ENCODE measurements around the gene GPR84. TPM values are rescaled to one million over a fixed set of nuclear protein-coding genes. Genes with fewer than 3 reads are reported as not detected.

The GPR84 gene
- total RNA-seq (under 1 TPM in 1 of 4 donors, not detected in 3; 0.54 TPM), polyA plus RNA-seq (under 1 TPM; 0.60 to 0.92 (median 0.69) TPM)

DNA sequence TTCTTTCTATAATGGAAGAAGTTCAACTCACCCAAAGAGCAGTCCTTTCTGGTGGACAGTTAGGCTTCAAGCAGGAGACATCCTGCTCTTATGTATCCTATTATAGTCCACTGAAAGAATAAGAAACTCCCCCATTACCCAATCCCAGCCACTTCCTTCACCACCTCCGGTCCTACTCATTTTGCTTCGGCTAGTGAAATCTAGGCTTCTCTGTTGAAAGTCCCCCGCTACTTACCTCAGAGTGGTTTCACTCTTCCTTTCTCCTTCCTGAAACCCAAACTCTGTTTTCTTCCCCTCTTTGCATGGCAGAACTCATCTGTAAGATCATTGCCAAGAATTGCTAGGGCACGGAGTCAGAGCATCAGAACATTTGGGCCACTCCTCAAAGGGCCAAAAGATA, at the start of gene GPR84:
TSS of gene GPR84 (minus strand) at position 74 of the 400 bp plus-strand sequence. CDS start 635 bp downstream, outside the sequence.
- Histone ChIP-seq H3K9me3 (no peaks in the 10 kb centered on the region), H3K27ac (no peak within 1 kb of the TSS), H3K27me3 (no peaks in the 10 kb centered on the region), H3K36me3 (no peaks in the 10 kb centered on the region), H3K4me3 (no peak within 1 kb of the TSS), H3K4me1 (peaks cover 0 to 33% (median 28%) of the 10 kb centered on the region in 4 donors)
- DNase-seq, result no peak
- 43 to 71% methylated on average over 4 of the region's 4 CpGs for whole genome bisulfite sequencing, 2 donors
- TF ChIP-seq EP300 (IDR thresholded peaks at IDR 0.05) (no peak), POLR2A (IDR thresholded peaks at IDR 0.05) (no peak), POLR2AphosphoS5 (IDR thresholded peaks at IDR 0.05) (no peak)
- TF ChIP-seq, protein P1, sequence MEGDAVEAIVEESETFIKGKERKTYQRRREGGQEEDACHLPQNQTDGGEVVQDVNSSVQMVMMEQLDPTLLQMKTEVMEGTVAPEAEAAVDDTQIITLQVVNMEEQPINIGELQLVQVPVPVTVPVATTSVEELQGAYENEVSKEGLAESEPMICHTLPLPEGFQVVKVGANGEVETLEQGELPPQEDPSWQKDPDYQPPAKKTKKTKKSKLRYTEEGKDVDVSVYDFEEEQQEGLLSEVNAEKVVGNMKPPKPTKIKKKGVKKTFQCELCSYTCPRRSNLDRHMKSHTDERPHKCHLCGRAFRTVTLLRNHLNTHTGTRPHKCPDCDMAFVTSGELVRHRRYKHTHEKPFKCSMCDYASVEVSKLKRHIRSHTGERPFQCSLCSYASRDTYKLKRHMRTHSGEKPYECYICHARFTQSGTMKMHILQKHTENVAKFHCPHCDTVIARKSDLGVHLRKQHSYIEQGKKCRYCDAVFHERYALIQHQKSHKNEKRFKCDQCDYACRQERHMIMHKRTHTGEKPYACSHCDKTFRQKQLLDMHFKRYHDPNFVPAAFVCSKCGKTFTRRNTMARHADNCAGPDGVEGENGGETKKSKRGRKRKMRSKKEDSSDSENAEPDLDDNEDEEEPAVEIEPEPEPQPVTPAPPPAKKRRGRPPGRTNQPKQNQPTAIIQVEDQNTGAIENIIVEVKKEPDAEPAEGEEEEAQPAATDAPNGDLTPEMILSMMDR (IDR thresholded peaks at IDR 0.05), result no peak
- intact Hi-C loops (cut with DNase I), result loop anchor here (5.0 kb wide), 1 partner anchor 147 kb away; no protein-coding TSS in a partner anchor

DNA sequence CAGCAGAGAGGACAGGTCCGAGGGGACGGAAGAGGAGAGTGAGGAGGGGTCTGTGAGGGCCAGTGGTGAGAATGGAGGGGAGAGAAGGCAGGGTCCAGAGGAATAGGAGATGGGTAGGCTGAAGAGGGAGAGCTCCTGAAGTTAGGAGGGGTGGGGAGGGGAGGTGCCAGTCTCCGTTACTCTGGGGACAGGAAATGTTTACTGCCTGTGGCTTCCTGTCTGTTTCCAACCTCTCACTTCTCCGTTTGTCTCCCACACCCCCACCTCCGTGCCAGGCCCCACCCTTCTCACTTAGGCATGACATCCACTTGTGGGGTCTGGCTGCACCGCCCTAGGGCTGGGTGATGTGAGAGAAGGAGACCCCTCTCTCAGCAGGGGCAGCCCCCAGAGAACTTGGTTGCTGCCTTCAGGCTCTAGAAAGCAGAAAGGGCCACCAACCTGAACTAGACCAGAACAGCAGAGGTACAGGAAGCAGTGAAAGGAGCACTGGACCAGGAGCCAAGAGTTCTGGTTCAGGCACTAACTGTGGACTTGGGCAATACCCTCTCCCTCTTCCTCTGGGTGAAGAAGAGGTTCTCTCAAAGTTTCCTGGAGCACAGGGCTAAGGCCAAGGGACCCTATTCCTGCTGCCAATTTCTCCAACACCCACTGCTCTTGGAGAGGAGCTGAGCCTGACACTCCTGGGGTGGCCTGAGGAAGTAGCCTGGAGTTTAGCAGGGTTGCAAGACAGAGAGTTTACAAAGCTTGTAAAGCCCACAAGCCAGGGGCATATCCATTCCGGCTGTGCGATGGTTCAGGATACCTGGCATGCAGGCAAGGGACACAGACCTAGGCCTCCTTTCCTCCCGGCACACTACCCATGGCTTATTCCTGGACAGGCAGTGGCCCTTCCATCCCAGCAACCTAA, 49.3 kb upstream of the GPR84 start:
- TF ChIP-seq POLR2A (IDR thresholded peaks at IDR 0.05), result no peak
- no peak for TF ChIP-seq POLR2AphosphoS5 (IDR thresholded peaks at IDR 0.05)
- TF ChIP-seq EP300 (IDR thresholded peaks at IDR 0.05), result no peak
- TF ChIP-seq, protein P1 (IDR thresholded peaks at IDR 0.05), result no peak
- Histone ChIP-seq H3K36me3 (peaks cover 13 to 67% (median 24%) of the 10 kb centered on the region in 4 donors), H3K27me3 (no peaks in the 10 kb centered on the region), H3K9me3 (no peaks in the 10 kb centered on the region), H3K27ac (peak overlapping the region; percentile 96 to 100 (median 100)), H3K4me1 (peaks cover 0 to 86% (median 80%) of the 10 kb centered on the region in 4 donors), H3K4me3 (peak overlapping the region; percentile 96 to 100 (median 100))
- WGBS, 2 donors, result 41 to 56% methylated on average over 9 of the region's 9 CpGs
- intact Hi-C loops (cut with DNase I), result no loop called here
- DNase-seq, result peak; percentile 79

DNA sequence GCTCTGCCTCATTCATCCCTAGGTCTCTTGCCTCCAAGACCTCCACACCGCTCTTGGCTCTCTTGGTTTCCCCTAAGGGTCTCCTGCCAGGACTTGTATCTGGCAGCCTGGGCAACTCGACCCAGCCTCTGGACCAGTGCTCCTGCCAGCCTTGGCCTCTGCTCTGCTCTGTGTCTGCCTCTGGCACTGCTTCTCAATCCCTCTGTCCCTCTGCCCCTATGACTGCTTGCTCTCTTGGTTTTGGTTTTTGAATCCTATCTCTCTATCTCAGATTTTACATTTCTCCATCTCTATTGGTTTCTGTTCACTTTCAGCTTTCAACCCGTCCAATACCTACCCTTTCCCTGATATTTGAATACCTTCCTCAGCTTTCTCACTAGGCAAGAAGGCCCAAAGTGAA, 48.5 kb upstream of the GPR84 start:
- intact Hi-C loops (cut with DNase I), result no loop called here
- H3K27ac ChIP-seq, result peak overlapping the region; percentile 96 to 100 (median 100)
- TF ChIP-seq POLR2A (IDR thresholded peaks at IDR 0.05) (no peak), POLR2AphosphoS5 (IDR thresholded peaks at IDR 0.05) (peak in 2 of 4 donors; percentile 9 to 22)
- H3K4me1 ChIP-seq, result peaks cover 0 to 93% (median 87%) of the 10 kb centered on the region in 4 donors
- H3K4me3 ChIP-seq, result peak overlapping the region; percentile 96 to 100 (median 100)
- peaks cover 21 to 75% (median 31%) of the 10 kb centered on the region in 4 donors for H3K36me3 ChIP-seq
- no peaks in the 10 kb centered on the region for H3K27me3 ChIP-seq
- no peaks in the 10 kb centered on the region for H3K9me3 ChIP-seq
- 65 to 73% methylated on average over 3 of the region's 3 CpGs for whole genome bisulfite sequencing, 2 donors
- DNase-seq, result peak; percentile 60

DNA sequence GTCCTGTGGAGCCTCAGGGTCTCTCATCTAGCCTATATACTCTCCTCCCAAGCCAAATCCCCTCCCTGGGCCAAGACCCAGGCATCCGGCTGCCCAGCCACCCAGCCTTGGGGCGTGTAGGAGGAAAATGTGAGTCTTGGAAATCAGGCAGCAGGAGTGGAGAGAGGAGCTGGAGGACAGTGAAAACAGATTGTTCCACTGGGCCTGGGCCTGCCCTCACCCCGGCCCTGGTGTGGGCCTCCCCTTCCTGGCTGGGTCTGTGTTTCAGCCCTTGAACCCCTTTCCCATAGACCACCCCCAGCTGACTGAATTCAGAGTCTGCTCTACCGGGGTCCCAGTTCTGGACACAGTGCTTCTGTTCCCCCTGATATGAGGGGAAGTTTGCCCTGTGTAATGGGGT, 48.1 kb upstream of the GPR84 start:
- Histone ChIP-seq H3K36me3 (peaks cover 25 to 79% (median 34%) of the 10 kb centered on the region in 4 donors), H3K4me1 (peaks cover 0 to 96% (median 91%) of the 10 kb centered on the region in 4 donors)
- 56 to 66% methylated on average over 4 of the region's 4 CpGs for WGBS, 2 donors

DNA sequence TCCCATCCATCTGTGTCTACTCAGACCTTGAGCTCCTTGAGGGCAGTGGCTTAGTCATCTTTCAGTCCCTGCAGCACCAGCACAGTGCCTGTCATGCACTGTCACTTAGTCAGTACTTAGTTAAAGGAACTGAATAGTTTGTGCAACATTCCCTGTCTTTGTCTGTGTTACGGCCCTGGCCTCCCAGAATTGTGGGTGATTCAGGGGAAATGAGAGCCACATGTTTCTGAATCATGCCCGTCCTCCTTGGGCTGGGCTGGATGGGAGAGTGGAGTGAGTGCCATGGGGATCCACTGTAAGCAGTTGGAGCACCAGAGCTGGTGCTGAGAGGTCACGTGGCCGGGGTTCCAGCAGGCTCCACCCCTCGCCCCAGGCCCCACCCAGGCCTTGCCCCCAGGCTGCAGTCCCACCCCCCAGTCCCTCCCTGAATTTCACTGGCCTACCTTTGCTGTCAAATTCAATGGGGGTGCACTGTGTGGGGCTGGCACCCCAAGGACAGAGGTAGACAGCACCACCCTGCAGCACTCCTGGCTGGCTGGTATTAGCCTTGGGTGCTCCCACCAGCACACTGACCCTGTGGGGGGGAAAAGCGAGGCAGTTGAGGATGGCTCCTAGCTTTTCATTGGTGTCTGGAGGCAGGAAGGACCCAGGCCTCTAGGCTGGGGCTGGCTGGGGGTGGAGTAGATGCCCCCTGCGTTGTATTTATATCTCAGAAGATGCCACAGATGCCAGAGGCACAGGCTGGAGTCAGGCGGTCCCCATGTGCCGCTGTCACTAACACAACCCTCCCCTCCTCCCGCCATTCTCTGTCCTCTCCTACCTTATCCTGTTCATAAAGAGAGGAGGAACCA, 47.3 kb upstream of the GPR84 start:
- Histone ChIP-seq H3K9me3 (no peaks in the 10 kb centered on the region), H3K4me3 (peak overlapping the region in 3 of 4 donors; percentile 96 to 100 (median 99)), H3K27ac (peak overlapping the region; percentile 96 to 100 (median 100)), H3K27me3 (no peaks in the 10 kb centered on the region), H3K4me1 (peaks cover 0 to 98% (median 94%) of the 10 kb centered on the region in 4 donors), H3K36me3 (peaks cover 32 to 86% (median 41%) of the 10 kb centered on the region in 4 donors)
- intact Hi-C loops (cut with DNase I), result no loop called here
- WGBS, 2 donors, result 45 to 59% methylated on average over 10 of the region's 10 CpGs
- TF ChIP-seq POLR2A (IDR thresholded peaks at IDR 0.05) (no peak), EP300 (IDR thresholded peaks at IDR 0.05) (peak in 1 of 4 donors; percentile 28), POLR2AphosphoS5 (IDR thresholded peaks at IDR 0.05) (peak; percentile 12 to 72 (median 51))
- peak; percentile 90 for DNase-seq

More for the DNA sequence above, 48.1 kb upstream of the GPR84 start:
- DNase-seq, result peak; percentile 56
- TF ChIP-seq POLR2AphosphoS5 (IDR thresholded peaks at IDR 0.05) (peak in 1 of 4 donors; percentile 4), POLR2A (IDR thresholded peaks at IDR 0.05) (no peak)
- Histone ChIP-seq H3K27ac (peak overlapping the region; percentile 96 to 100 (median 100)), H3K9me3 (no peaks in the 10 kb centered on the region), H3K4me3 (peak overlapping the region; percentile 96 to 100 (median 100)), H3K27me3 (no peaks in the 10 kb centered on the region)
- intact Hi-C loops (cut with DNase I), result no loop called here

All from sigmoid colon (tissue), 7 donors.